ENCODE data around the gene LRIG2.
"Not testable (repeated sequence)": the region's sequence is repeated elsewhere in the genome, so short reads cannot be mapped to it uniquely, and the experiment has no call there.

Gene LRIG2, protein sequence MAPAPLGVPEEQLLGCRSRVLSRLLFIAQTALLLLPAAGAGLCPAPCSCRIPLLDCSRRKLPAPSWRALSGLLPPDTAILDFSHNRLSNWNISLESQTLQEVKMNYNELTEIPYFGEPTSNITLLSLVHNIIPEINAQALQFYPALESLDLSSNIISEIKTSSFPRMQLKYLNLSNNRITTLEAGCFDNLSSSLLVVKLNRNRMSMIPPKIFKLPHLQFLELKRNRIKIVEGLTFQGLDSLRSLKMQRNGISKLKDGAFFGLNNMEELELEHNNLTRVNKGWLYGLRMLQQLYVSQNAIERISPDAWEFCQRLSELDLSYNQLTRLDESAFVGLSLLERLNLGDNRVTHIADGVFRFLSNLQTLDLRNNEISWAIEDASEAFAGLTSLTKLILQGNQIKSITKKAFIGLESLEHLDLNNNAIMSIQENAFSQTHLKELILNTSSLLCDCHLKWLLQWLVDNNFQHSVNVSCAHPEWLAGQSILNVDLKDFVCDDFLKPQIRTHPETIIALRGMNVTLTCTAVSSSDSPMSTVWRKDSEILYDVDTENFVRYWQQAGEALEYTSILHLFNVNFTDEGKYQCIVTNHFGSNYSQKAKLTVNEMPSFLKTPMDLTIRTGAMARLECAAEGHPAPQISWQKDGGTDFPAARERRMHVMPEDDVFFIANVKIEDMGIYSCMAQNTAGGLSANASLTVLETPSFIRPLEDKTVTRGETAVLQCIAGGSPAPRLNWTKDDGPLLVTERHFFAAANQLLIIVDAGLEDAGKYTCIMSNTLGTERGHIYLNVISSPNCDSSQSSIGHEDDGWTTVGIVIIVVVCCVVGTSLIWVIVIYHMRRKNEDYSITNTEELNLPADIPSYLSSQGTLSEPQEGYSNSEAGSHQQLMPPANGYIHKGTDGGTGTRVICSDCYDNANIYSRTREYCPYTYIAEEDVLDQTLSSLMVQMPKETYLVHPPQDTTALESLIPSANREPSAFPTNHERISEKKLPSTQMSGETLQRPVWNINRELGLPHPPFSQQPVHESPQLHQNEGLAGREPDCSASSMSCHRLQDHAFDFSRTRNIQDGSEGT

DNA sequence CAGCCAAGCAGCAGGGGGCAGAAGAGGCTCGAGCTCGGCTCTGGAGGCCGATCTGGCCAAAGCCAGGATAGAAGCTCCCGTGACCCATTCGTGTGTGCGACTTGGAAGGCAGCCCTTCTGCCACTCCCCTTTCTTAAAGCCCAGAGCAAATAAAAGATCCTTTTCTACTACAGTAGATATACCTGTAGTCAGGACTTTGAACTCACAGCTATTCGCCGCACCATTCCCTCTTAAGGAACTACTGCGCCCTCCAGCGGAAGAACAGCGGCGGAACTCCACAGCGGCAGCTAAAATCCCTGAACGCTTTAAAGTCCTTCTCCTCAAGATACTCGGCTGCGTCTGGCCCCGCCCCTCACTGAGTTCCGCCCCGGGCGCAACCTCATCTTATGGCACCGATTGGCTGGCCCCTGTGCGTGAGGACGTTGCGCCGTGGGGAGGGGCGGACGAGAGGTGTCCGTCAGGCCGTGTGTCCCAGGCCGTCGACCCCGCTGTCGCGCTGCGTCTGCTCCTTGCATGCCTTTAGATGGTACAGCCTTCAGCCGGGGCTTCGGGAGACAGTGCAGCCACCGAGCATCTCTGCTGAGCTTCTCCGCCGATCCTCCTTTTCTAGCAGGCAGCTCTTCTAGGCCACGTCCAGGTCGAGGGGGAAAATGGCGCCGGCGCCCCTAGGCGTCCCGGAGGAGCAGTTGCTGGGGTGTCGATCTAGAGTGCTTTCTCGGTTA lies at the start of gene LRIG2:
Gene LRIG2 (plus strand): TSS at position 442 of the 722 bp plus-strand sequence. CDS start 209 bp downstream, at position 651.
- DNase-seq: peak; percentile 98

DNA sequence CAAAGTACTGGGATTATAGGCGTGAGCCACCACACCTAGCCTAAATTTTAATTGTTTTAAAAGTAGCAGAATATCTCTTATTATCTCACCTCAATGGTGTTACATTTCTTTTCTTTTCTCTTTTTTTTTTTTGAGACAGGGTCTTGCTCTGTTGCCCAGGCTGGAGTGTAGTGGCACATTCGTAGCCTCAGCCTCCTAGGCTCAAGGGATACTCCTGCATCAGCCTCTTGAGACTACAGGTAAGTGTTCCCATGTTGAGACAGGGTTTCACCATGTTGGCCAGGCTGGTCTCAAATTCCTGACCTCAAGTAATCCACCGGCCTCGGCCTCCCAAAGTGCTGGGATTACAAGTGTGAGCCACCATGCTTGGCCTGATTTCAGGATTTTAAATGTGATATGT lies 49.7 kb upstream of the LRIG2 start:
- DNase-seq: not testable (repeated sequence)

DNA sequence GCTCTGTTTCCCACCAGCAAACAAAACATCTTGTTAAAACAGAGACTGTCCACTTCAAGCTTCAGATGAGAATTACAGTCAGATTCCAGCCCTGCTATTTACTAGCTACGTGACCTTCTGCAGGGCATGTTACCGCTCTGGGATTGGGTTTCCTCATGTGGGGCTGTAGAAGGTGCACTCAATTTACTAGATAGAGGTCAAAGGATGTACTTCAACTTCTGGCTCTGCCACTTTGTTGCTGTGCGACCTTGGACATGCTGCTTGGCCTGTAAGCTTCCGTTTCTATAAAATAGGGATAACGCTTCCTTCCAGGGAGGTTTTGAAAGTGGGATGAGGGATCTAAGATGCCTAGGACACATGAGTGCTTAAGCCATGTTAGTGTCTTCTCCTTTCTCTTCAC lies 46.0 kb upstream of the LRIG2 start:
- no peak for DNase-seq

DNA sequence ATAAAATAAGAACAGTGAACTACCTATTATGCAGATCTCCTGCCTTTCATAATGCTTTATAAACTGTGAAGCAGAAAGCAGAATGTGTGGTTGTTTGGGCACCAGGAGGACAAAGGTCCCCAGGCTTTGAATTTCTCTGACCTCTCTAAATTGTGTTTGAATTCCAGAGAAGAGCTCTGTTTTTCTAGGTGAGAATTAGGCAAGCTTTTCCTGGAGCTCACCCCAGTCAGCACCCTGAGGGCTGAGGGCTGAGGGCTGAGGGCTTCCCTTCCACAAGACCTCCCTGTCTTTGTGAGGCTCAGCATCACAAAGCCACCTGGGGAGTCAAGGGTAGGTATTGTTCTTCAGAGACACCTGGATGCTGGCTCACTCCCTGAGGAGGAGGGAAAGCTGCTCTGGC lies 45.5 kb upstream of the LRIG2 start:
- no peak for DNase-seq

DNA sequence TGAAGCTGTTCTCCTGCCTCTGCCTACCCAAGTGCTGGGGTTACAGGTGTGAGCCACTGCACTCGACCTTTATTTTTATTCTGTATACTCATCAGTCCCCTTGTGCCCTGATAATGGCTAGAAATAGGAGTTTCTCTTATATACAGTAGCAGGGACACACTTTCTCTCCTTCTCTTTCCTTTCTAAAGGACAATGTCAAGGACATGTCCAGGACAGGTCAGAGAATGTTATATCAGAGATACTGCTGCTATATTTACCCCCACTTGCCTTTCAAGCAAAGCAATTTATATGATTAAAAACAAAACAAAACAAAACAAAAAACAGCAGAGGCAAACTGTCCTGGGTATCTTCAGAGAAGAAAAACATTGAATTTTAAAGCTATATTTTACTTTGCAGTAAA lies 43.2 kb upstream of the LRIG2 start:
- no peak for DNase-seq

DNA sequence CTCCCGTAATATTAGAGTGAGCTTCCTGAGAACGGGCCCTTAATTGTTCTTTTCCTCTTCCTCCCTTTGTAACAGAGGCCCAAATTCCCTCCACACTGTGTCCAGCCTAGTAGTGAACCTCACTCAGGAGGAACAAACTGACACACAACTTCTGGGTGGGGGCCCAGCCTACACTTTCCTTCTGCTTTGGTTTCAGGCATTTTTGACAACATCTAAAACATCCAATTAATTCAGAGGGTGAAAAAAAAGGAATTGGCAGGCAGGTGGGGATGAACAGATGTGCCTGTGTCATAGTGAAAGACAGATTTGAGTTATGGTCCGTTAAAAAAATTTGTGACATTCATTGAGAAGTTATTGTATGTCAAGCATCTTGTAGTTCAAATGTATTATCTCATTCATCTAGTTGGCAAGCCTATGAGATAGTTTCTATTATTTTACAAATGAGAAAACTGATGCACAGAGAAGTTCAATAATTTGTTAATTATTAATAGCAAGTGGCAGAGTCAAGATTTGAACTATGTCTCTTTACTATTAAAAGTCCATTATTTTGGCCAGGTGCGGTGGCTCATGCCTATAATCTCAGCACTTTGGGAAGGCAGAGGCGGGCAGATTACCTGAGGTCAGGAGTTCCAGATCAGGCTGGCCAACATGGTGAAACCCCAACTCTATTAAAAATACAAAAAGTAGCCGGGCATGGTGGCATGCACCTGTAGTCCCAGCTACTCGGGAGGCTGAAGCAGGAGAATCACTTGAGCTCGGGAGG lies 41.6 kb upstream of the LRIG2 start:
- no peak for DNase-seq

DNA sequence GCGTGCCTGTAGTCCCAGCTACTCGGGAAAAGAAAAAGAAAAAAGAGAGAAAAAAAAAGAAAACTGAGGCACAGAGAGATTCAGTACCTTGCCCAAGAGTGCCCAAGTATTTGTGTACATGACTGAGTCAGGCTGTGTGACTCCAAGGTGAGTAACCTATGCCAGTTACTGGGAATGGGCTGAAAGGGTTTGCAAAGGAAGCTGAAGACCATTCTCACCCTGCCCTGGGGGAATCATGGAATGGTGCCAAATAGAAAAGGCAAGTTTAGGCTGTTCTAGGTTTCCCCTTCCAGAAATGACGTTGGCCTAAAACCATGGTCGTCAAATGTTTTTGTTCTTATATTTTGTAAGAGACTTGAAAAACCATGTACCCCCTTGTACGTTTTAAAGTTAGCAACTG lies 37.9 kb upstream of the LRIG2 start:
- DNase-seq: no peak

DNA sequence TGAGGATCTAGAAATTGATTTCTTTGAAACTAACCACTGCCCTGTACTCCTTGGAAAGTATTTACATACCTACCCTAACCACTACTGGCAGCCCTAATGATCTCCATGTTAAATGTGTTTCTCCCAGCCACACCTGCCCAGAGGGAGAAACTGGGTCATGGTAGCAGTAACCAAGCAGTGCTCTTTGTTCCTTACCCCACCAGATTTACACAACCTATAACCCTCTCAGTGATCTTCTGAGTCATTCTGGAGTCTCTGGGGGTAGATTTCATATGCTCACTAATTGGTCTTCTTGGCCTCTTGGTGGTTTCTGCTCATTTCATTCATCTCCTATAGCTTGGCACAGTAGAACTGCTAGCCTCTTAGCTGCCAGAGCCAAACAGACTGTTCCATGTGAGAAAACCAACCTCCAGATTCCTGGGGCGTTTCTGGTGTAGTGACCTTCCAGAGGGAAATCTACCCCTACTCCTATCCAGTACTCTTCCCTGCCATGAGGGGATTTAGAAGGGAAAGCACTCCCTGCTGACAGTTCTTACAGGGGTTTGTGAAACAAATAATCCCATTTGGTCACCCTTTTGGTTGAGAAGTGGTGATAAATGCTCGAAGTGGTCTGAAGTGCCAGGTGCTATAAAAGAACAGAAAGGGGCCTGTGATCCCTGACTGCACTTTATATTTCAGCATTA lies 36.2 kb upstream of the LRIG2 start:
- no peak for DNase-seq

DNA sequence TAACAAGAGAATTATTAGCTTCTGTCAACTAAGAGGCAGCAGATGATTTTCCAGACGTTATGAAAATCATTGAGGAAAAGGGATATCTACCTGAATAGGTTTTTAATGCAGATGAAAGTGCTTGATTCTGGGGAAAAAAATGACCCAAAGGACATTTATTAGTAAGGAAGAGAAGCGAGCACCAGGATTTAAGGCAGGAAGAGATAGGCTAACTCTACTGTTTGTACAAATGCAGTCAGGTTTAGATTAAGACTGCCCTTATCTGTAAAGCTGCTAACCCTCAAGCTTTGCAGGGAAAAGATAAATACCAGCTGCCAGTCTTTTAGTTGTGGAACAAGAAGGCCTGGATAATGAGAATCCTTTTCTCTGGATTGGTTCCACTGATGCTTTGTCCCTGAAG lies 33.0 kb upstream of the LRIG2 start:
- DNase-seq: no peak

DNA sequence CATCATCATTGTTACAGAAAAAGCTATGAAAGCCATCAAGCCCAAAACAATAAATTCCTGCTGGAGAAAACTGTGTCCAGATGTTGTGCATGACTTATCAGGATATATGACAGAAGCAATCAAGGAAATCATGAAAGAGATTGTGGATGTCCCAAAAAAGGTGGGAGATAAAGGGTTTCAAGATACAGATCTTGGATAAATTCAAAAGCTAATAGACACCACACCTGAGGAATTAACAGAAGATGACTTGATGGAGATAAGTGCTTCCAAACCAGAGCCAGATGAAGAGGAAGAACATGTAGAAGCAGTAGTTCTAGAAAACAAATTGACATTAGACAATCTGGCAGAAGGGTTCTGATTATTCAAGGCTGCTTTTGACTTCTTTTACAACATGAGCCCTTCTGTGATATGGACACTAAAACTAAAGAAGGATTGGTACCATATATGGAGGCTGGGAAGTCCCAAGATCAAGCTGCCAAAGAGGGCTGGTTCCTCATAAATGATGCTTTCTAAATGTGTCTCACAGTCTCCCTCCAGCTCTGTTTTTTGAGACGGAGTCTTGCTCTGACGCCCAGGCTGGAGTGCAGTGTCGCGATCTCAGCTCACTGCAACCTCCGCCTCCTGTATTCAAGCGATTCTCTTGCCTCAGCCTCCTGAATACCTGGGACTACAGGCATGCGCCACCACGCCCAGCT lies 32.1 kb upstream of the LRIG2 start:
- DNase-seq: no peak

DNA sequence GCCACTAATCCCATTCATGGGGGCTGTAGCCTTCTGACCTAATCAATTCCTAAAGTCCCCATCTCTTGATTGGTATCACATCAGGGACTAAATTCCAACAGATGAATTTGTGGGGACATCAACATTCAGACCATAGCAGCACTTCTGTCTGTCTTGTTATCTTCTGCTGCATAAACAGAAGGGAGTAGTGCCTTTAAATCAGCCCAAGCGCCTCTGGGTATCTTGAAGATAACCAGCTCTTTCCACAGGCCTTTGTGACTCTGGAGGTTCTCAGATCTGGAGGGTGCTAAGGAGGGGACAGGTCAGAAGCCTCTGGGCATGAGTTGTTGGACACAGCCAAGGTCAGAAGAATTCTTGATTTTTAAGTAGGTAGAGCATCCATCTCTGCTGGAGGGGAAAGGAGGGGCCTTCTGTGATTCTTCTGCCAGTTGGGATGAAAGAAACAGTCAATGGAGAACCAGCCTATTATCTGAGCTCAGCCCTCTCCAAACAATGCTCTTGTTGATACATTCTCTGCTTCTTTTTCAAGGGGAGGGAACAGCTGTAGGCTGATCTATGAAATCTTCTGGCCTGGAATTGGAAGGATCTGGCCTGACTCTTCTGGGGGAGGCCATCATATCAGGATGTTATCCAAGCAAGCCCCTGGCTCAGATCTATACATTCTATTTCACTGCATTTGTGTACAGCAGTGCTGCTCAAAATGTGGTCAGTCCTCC lies 31.3 kb upstream of the LRIG2 start:
- DNase-seq: no peak

DNA sequence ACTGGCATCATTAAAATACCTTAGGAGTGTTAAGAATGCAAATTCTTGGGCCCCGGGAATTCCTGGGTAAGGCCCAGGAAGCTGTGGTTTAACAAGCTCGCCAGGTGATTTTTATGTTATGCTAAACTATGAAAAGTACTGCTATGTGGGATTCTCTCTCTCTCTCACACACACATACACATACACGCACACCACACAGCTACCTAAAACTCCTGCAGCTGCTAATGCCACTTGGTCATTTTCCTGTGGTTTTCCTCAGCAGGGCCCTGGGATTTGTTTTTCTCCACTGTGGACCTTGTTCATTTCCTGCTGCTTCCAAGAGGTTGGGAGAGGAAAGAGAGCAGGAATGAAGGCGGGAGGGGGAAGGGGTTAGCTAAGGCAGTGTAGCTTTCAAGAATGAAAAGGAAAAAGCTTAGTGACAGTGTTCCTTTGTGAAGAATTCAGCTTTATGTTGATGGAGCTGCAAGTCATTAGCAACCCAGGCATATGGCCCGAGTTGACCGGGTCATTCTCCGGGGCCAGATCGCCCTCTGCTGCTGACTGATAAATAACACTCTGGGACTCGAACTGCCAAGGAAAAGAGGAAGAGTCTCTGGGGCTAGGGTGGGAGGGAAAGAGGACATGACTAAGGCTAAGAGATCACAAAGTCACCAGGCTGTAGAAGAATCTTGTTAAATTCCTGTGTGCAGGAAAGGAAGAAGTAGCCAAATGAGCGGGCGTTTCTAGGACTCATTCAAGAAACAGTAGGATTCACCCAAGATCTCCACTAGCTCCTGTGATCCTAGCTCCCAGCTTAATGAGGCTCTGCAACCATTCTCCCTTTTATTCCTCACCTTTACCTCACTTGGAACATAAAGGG lies 30.5 kb upstream of the LRIG2 start:
- peak; percentile 77 for DNase-seq

DNA sequence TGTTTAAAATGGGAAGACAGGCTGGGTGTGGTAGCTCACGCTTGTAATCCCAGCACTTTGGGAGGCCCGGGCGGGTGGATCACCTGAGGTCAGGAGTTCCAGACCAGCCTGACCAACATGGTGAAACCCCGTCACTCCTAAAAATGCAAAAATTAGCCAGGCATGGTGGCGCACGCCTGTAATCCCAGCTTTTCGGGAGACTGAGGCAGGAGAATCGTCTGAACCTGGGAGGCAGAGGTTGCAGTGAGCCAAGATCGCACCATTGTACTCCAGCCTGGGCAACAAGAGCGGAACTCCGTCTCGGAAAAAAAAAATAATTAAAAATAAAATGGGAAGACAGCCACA lies 29.9 kb upstream of the LRIG2 start:
- DNase-seq: not testable (repeated sequence)

DNA sequence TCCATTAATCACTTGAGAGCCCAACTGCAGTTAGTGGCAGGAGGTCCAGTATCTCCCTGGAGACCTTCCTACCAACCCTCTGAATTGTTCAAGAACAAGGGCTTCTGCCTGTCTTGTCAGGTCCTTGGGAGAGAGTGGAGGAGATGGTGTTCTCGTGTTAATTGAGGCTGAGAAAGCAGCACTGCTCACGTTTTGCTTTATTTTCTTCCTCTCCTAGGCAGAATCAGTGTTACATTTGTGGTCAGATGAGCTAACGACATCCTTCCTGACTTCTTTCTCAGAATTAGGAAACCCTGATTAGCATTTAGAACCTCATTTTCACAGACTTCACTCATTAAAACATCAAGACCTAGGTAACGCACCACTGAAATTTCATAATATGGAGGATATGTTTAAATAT lies 26.4 kb upstream of the LRIG2 start:
- DNase-seq: no peak

DNA sequence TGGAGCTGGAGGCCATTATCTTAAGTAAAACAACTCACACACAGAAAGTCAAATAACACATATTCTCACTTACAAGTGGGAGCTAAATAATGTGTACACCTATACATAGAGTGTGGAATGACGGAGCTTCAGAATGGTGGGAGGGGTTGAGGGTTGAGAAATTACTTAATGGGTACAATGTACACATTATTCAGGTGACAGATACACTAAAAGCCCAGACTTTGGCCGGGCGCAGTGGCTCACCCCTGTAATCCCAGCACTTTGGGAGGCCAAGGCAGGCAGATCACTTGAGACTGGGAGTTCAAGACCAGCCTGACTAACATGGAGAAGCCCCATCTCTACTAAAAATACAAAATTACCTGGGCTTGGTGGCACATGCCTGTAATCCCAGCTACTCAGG lies 24.9 kb upstream of the LRIG2 start:
- no peak for DNase-seq

DNA sequence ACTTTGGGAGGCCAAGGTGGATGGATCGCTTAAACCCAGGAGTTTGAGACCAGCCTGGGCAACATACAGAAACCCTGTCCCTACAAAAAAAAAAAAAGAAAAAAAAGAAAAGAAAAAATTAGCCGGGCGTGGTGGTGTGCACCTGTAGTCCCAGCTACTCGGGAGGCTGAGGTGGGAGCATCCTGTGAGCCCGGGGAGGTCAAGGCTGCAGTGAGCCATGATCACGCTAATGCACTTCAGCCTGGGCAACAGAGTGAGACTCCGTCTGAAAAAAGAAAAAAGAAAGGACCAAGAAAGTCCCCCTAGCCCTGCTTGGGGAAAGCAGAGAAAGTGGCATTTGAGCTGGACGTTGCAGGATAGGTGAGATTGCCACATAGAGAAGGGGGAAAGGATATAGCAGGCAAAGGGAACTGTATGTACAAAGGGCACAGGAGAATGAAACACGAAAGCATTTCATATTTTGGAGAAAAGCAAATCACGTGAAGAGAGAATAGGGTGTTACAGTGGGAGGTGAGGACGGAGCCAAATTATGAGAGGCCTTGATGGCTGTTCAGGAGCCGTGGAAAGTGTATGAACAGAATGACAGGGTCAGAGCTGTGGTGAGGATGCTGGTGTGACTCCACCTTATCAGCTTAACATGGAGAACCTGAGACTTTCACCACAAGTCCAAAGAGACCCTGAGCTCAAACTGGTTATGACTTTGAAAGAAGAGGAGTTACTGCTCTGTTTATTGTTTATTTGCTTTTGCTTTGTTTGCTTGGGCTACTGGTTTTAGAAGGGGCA lies 19.5 kb upstream of the LRIG2 start:
- DNase-seq: no peak

DNA sequence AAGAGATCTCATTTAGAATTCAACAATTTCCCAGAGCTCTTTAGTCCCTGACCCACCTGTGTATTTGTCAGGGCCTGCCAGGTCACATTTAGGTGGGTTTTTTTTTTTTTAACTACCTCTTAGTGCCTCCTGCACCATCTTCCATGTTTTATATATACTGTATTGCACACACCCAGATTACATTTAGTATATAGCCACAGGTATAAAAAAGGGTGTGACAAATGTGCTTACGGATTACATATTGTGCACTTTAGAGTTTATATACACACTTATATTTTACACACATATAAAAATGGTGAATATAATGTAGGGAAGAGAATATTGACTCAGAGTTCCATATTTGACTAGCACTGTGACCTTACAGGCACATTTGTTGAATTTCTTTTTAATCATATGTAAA lies 17.4 kb upstream of the LRIG2 start:
- no peak for DNase-seq

DNA sequence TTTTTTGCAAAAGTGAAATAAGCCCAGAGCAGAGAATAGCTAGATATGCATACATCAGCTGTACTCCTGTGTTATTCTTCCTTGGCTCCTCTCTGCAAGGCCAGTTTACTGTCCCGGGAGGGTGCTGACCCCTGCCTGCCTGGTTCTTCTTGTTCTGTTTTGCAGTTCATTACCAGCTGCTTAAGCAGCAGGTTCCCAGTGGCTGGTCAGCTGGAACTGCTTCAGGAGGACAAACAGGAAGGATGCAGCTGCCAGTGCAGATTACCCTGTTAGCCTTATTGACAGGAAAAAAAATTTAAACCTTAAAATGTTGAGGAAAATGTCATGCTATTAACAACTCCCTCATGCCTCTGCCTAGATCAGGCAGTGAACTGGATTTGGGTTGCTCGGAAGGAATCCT lies 16.0 kb upstream of the LRIG2 start:
- DNase-seq: peak; percentile 40
